GM23338 (cell line): ENCODE results near the gene SLC4A9. TPM values are rescaled to one million over a fixed set of nuclear protein-coding genes. Genes with fewer than 3 reads are reported as not detected.

Source experiments
- ATAC-seq: fragments of 200-7000 bp; cut with Tn5 transposase; 3 replicates; pipeline ENCODE4 v1.9.1; 2020
- DNase-seq: peaks from one replicate; pipeline ENCODE4 v3.0.0-alpha.2; 2015; ENCODE audit warnings: low spot score
- H2AFZ ChIP-seq: fragments of 200-600 bp; sonication (generic); 2 replicates; pipeline ENCODE4 v1.8.0; 2016; ENCODE audit warnings: antibody characterized with exemption, mild to moderate bottlenecking, moderate library complexity
- H3F3A ChIP-seq: fragments of 200-600 bp; sonication (generic); replicated peaks from 2 replicates; pipeline ENCODE4 v1.8.0; 2017; ENCODE audit warnings: antibody characterized with exemption, mixed run types, low read depth
- H3K27ac ChIP-seq: fragments of 200-600 bp; sonication (generic); 2 replicates; pipeline ENCODE4 v1.6.1; 2016; ENCODE audit warnings: low read depth
- H3K27me3 ChIP-seq: fragments of 200-600 bp; sonication (generic); 2 replicates; pipeline ENCODE4 v1.8.0; 2016; ENCODE audit warnings: mild to moderate bottlenecking, mixed run types, moderate library complexity; ENCODE audit not compliant: insufficient read depth
- H3K36me3 ChIP-seq: fragments of 200-600 bp; sonication (generic); 2 replicates; pipeline ENCODE4 v1.8.0; 2016; ENCODE audit warnings: mild to moderate bottlenecking; ENCODE audit not compliant: insufficient read depth
- H3K4me1 ChIP-seq: fragments of 200-600 bp; sonication (generic); 2 replicates; pipeline ENCODE4 v1.8.0; 2016; ENCODE audit warnings: mild to moderate bottlenecking, moderate library complexity; ENCODE audit not compliant: insufficient read depth
- H3K4me2 ChIP-seq: fragments of 200-600 bp; sonication (generic); 2 replicates; pipeline ENCODE4 v1.7.1; 2017; ENCODE audit warnings: mixed run types
- H3K4me3 ChIP-seq: fragments of 200-600 bp; sonication (generic); 2 replicates; pipeline ENCODE4 v1.6.1; 2016; ENCODE audit warnings: mixed run types
- H3K79me2 ChIP-seq: fragments of 200-600 bp; sonication (generic); replicated peaks from 2 replicates; pipeline ENCODE4 v1.8.0; 2017; ENCODE audit warnings: mild to moderate bottlenecking; ENCODE audit not compliant: insufficient read depth
- H3K9me2 ChIP-seq: fragments of 200-600 bp; sonication (generic); 2 replicates; pipeline ENCODE4 v1.8.0; 2017; ENCODE audit not compliant: insufficient read depth
- H4K20me1 ChIP-seq: fragments of 200-600 bp; sonication (generic); replicated peaks from 2 replicates; pipeline ENCODE4 v1.8.0; 2017; ENCODE audit warnings: mild to moderate bottlenecking; ENCODE audit not compliant: insufficient read depth
- H3K27ac Mint-ChIP-seq: 2 replicates; pipeline ENCODE4 v1.8.0; 2020; ENCODE audit warnings: inconsistent platforms, mild to moderate bottlenecking, moderate library complexity, mixed read lengths
- H3K27me3 Mint-ChIP-seq: 3 replicates; pipeline ENCODE4 v1.8.0; 2022; ENCODE audit warnings: low read depth, mild to moderate bottlenecking, moderate library complexity, mixed read lengths, inconsistent platforms; ENCODE audit not compliant: insufficient read depth, poor library complexity
- H3K36me3 Mint-ChIP-seq: 3 replicates; pipeline ENCODE4 v1.8.0; 2021; ENCODE audit warnings: low read depth, mild to moderate bottlenecking, inconsistent platforms, moderate library complexity, mixed read lengths
- H3K4me1 Mint-ChIP-seq: 3 replicates; pipeline ENCODE4 v1.8.0; 2020; ENCODE audit warnings: mild to moderate bottlenecking, inconsistent platforms, mixed read lengths
- H3K4me3 Mint-ChIP-seq: 3 replicates; pipeline ENCODE4 v1.8.0; 2021; ENCODE audit warnings: moderate library complexity, mild to moderate bottlenecking, inconsistent platforms, mixed read lengths
- H3K9me3 Mint-ChIP-seq: 3 replicates; pipeline ENCODE4 v1.8.0; 2020; ENCODE audit warnings: moderate library complexity, mild to moderate bottlenecking, inconsistent platforms, mixed read lengths
- CREB1 ChIP-seq: fragments of 250-450 bp; sonication (Bioruptor Pico); IDR thresholded peaks from 2 replicates; pipeline ENCODE4 v1.5.0; 2020; ENCODE audit warnings: low read depth, mild to moderate bottlenecking, moderate library complexity
- EZH2 ChIP-seq: fragments of 200-600 bp; sonication (generic); IDR thresholded peaks from one replicate; pipeline ENCODE4 v1.8.0; 2017; ENCODE audit warnings: antibody characterized with exemption, mild to moderate bottlenecking, low read depth; ENCODE audit not compliant: unreplicated experiment
- EZH2phosphoT487 ChIP-seq: fragments of 200-600 bp; sonication (generic); IDR thresholded peaks from one replicate; pipeline ENCODE4 v1.8.1; 2018; ENCODE audit warnings: antibody characterized with exemption; ENCODE audit not compliant: unreplicated experiment
- JUNB ChIP-seq: IDR thresholded peaks from one replicate; pipeline ENCODE4 v1.6.1; 2016; ENCODE audit warnings: antibody characterized with exemption; ENCODE audit not compliant: unreplicated experiment
- NANOG ChIP-seq: IDR thresholded peaks from 2 replicates; pipeline ENCODE4 v1.6.1; 2016; ENCODE audit warnings: antibody characterized with exemption, borderline replicate concordance
- REST ChIP-seq: IDR thresholded peaks from one replicate; pipeline ENCODE4 v1.6.1; 2018; ENCODE audit warnings: antibody characterized with exemption; ENCODE audit not compliant: unreplicated experiment
- STAT1 ChIP-seq: IDR thresholded peaks from one replicate; pipeline ENCODE4 v1.6.1; 2016; ENCODE audit warnings: antibody characterized with exemption; ENCODE audit not compliant: unreplicated experiment
- ZNF114 ChIP-seq: fragments of 250-450 bp; sonication (Bioruptor Pico); IDR thresholded peaks from 2 replicates; pipeline ENCODE4 v1.5.0; 2020; ENCODE audit warnings: mild to moderate bottlenecking, moderate library complexity
- polyA plus RNA-seq: library from polyadenylated mRNA; unstranded; fragments of >200 nt; fragmentation: Nextera tagmentation; extraction: Ambion mirVana; gene quantifications from 2 replicates; pipeline ENCODE4 v1.2.1, GENCODE V29; 2016
- total RNA-seq: library from RNA; depleted of rRNA; stranded (reverse); fragments of >200 nt; shearing (Covaris generic); gene quantifications from 2 replicates; pipeline ENCODE4 v1.2.3, GENCODE V29; 2014
- TF ChIP-seq, protein P1 (sequence below): fragments of 250-450 bp; sonication (Bioruptor Pico); IDR thresholded peaks from 2 replicates; pipeline ENCODE4 v1.5.0; 2020; ENCODE audit warnings: mild to moderate bottlenecking, moderate library complexity

Gene SLC4A9
- total and polyA plus RNA-seq, 2 experiments from 2014 or later: 0.08 TPM; not detected in 1

- TF ChIP-seq, protein P1, sequence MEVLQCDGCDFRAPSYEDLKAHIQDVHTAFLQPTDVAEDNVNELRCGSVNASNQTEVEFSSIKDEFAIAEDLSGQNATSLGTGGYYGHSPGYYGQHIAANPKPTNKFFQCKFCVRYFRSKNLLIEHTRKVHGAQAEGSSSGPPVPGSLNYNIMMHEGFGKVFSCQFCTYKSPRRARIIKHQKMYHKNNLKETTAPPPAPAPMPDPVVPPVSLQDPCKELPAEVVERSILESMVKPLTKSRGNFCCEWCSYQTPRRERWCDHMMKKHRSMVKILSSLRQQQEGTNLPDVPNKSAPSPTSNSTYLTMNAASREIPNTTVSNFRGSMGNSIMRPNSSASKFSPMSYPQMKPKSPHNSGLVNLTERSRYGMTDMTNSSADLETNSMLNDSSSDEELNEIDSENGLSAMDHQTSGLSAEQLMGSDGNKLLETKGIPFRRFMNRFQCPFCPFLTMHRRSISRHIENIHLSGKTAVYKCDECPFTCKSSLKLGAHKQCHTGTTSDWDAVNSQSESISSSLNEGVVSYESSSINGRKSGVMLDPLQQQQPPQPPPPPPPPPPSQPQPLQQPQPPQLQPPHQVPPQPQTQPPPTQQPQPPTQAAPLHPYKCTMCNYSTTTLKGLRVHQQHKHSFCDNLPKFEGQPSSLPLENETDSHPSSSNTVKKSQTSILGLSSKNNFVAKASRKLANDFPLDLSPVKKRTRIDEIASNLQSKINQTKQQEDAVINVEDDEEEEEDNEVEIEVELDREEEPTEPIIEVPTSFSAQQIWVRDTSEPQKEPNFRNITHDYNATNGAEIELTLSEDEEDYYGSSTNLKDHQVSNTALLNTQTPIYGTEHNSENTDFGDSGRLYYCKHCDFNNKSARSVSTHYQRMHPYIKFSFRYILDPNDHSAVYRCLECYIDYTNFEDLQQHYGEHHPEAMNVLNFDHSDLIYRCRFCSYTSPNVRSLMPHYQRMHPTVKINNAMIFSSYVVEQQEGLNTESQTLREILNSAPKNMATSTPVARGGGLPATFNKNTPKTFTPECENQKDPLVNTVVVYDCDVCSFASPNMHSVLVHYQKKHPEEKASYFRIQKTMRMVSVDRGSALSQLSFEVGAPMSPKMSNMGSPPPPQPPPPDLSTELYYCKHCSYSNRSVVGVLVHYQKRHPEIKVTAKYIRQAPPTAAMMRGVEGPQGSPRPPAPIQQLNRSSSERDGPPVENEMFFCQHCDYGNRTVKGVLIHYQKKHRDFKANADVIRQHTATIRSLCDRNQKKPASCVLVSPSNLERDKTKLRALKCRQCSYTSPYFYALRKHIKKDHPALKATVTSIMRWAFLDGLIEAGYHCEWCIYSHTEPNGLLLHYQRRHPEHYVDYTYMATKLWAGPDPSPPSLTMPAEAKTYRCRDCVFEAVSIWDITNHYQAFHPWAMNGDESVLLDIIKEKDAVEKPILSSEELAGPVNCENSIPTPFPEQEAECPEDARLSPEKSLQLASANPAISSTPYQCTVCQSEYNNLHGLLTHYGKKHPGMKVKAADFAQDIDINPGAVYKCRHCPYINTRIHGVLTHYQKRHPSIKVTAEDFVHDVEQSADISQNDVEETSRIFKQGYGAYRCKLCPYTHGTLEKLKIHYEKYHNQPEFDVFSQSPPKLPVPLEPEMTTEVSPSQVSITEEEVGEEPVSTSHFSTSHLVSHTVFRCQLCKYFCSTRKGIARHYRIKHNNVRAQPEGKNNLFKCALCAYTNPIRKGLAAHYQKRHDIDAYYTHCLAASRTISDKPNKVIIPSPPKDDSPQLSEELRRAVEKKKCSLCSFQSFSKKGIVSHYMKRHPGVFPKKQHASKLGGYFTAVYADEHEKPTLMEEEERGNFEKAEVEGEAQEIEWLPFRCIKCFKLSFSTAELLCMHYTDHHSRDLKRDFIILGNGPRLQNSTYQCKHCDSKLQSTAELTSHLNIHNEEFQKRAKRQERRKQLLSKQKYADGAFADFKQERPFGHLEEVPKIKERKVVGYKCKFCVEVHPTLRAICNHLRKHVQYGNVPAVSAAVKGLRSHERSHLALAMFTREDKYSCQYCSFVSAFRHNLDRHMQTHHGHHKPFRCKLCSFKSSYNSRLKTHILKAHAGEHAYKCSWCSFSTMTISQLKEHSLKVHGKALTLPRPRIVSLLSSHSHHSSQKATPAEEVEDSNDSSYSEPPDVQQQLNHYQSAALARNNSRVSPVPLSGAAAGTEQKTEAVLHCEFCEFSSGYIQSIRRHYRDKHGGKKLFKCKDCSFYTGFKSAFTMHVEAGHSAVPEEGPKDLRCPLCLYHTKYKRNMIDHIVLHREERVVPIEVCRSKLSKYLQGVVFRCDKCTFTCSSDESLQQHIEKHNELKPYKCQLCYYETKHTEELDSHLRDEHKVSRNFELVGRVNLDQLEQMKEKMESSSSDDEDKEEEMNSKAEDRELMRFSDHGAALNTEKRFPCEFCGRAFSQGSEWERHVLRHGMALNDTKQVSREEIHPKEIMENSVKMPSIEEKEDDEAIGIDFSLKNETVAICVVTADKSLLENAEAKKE (CRISPR knock-in tag): no peak
- no peak for TF ChIP-seq EZH2
- no peak for TF ChIP-seq NANOG
These were observed 22.0 kb downstream of the SLC4A9 start (continued) for GRCh38 chr5:140381972-140382371.

DNA sequence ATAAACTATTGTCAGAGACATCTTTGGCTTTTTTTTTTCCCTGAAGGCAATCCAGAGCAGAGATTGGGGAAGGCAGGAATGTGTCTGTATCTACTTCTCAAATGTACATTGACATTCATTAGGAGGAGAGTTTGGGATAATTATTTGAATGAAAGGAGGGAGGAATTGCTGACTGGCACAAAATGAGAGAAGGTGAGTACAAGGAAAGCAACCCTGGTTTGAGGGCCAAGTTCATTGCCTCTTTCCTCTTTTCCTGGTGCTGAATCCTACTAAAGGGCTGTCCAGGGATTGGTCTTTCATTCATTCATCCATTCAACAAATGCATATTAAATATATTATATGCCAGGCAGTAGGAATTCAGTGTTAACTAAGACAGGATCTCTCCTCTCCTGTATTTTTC, 22.9 kb downstream of the SLC4A9 start:
- no peak for DNase-seq
- Histone ChIP-seq H3K27ac (no peak overlapping the region), H3K4me2 (no peak overlapping the region), H3F3A (no peaks in the 10 kb centered on the region), H2AFZ (no peak overlapping the region), H3K27me3 (no peaks in the 10 kb centered on the region), H3K79me2 (no peaks in the 10 kb centered on the region), H3K4me3 (no peak overlapping the region), H3K9me2 (no peaks in the 10 kb centered on the region), H4K20me1 (no peaks in the 10 kb centered on the region; the same call in 1 of the 2 replicates), H3K4me1 (no peaks in the 10 kb centered on the region), H3K36me3 (no peaks in the 10 kb centered on the region)
- H3K27ac Mint-ChIP-seq: no peak overlapping the region
- no peaks in the 10 kb centered on the region for H3K4me1 Mint-ChIP-seq
- H3K36me3 Mint-ChIP-seq: no peaks in the 10 kb centered on the region
- H3K4me3 Mint-ChIP-seq: no peak overlapping the region
- H3K27me3 Mint-ChIP-seq: peaks cover 5% of the 10 kb centered on the region
- no peak for ATAC-seq
- H3K9me3 Mint-ChIP-seq: no peaks in the 10 kb centered on the region
- no peak for TF ChIP-seq EZH2
- no peak for TF ChIP-seq REST
- no peak for TF ChIP-seq CREB1 (CRISPR knock-in tag)
- TF ChIP-seq EZH2phosphoT487: no peak
- TF ChIP-seq JUNB: no peak
- TF ChIP-seq STAT1: no peak
- no peak for TF ChIP-seq ZNF114
